Coronary artery (tissue), 2 donors: Measurements from ENCODE around the gene ME3.

Source experiments
- DNase-seq: peaks from one replicate; pipeline ENCODE4 v3.0.0-alpha.2; 2017; ENCODE audit warnings: low spot score
- H3K27ac ChIP-seq, 2 donors: fragments of 200-600 bp; sonication (generic); one replicate each; pipeline ENCODE4 v1.5.1; 2016 to 2019
- H3K4me3 ChIP-seq: fragments of 200-600 bp; sonication (generic); 2 replicates; pipeline ENCODE4 v1.5.1; 2016; ENCODE audit warnings: mild to moderate bottlenecking, moderate library complexity
- TF ChIP-seq, protein P1 (sequence below): fragments of 200-600 bp; sonication (generic); IDR thresholded peaks from one replicate; pipeline ENCODE4 v1.5.1; 2019; ENCODE audit warnings: antibody characterized with exemption

The ME3 gene

DNA sequence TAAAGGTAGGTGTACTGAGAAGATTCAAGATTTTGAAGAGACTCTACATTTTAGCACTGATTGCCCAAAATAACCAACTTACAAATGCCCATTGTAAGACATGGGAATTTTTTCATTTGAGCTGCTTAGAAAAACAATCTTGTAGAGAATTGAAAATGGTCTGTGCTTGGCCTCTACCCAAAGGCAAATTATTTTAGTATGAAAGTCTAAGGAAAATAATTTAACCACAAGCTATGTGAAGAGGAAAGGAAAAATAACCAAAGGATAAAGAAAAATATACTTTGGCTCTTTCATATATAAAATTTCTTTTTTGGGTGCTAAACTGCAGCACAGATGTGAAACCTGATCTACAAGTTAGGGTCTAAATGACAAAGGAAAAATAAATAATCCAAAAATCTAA lies 54.9 kb downstream of the ME3 start:
- H3K4me3 ChIP-seq: no peak overlapping the region
- H3K27ac ChIP-seq: peak overlapping the region in 1 of 2 donors; percentile 10
- DNase-seq: no peak
- TF ChIP-seq, protein P1, sequence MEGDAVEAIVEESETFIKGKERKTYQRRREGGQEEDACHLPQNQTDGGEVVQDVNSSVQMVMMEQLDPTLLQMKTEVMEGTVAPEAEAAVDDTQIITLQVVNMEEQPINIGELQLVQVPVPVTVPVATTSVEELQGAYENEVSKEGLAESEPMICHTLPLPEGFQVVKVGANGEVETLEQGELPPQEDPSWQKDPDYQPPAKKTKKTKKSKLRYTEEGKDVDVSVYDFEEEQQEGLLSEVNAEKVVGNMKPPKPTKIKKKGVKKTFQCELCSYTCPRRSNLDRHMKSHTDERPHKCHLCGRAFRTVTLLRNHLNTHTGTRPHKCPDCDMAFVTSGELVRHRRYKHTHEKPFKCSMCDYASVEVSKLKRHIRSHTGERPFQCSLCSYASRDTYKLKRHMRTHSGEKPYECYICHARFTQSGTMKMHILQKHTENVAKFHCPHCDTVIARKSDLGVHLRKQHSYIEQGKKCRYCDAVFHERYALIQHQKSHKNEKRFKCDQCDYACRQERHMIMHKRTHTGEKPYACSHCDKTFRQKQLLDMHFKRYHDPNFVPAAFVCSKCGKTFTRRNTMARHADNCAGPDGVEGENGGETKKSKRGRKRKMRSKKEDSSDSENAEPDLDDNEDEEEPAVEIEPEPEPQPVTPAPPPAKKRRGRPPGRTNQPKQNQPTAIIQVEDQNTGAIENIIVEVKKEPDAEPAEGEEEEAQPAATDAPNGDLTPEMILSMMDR: no peak

DNA sequence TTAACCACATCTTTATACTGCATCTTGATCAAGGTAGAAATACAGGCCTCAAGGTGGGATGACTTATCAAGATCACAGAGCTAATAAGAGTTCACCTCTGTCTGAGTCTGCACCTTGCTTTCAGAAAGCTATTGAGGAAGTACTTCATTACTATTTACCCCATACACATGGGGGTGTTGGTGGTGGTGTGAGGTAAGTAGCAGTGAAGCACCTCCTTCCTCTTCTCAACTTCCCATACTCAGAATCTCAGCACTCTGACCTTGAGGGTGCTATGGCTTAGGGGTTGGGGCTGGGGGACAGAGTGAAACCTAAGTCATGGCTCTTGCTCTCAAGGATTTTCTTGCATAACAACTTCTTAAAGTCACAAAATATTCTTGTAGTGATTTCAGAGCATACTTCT lies 56.9 kb downstream of the ME3 start:
- Histone ChIP-seq H3K4me3 (no peak overlapping the region), H3K27ac (no peak overlapping the region)
- DNase-seq: no peak
- TF ChIP-seq, protein P1: no peak

DNA sequence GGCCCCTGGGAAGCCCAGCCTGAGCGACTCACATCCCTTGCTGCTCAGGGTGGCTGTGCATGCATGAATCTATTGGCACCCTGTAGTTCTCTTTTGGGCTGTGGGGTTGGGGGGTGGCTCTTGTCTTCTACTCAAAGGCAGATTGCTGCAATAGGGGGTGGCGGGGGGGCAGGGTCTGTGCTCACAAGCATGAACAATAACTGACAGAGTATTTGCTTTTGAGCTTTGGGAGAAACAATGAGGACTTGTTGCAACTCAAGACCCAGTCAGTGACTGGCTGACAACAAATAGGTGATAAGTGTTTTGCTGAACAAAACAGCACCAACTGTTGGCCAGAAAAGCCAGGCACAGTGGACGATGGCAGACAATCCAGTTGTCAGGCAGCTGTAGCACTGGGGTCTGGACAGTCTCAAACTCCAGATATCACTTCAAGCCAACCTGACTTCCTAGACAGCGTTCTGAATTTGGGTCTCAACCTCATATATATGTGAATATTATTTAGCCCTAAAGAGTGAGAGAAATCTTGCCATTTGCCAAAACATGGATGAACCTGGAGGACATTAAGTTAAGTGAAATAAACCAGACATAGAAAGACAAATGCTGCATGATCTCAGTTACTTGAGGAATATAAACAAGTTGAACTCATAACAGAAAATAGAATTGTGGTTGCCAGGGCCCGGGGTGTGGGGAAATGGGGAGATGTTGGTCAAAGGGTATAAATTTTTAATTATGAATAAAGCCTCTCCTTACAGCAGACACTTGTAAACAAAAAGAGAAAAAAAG lies 61.7 kb downstream of the ME3 start:
- DNase-seq: no peak
- TF ChIP-seq, protein P1: no peak
- H3K27ac ChIP-seq: no peak overlapping the region
- no peak overlapping the region for H3K4me3 ChIP-seq

DNA sequence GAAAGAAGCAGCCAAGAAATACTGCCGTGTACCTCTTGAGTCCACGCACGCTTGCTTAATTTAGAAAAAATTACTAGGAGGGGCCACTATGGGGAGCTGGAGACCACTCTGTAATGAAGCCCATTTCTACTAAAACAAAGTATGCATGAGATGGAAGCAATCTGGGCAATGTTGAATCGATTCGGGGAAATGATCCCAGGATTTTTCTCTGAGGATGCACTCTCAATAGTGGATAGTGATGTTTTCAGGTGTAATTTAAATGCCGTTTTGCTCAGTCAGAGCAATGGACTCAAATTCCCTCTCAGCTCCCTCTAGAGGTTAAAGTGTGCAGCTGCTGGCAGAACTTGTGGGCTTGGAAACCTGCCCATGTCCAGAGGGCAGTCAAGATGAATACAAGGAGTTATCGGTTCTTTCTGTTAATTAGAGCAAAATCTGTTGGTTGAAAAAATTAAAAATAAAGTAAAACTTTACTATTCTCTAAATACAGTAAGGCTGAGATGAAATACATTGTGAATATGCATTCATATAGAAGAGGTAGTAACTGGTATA lies 64.1 kb downstream of the ME3 start:
- H3K4me3 ChIP-seq: peak overlapping the region; percentile 57
- TF ChIP-seq, protein P1: peak; percentile 94
- no peak for DNase-seq
- H3K27ac ChIP-seq: peak overlapping the region in 1 of 2 donors; percentile 29

DNA sequence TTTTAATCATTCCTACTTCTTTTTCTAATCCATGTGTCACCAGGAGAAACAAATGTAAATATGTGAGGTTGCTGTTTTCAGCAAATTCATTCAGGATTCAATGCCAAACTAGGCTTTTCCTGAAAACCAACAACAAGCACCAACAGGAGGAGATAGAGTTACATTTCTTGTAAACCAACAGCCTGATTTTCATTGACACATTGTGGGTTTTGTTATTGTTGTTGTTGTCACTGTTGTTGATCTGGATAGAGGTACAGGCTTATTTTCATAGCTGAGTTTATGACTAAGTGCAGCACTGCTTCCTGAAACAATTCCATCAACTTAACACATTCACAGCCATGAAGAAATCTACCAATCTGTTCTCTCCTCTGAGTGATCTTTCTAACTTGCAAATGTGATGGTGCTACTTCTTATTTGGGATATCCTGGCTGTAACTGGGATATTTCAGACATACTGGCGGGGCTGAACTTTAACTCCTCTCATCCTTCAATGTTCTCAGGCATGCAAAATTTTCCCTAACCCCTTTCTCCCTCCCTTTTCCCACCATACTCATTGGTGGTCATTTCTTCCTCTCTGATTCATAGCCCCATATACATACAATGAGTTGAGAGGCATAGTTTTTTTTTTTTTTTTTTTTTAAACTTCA lies 65.5 kb downstream of the ME3 start:
- no peak for DNase-seq
- TF ChIP-seq, protein P1: no peak
- no peak overlapping the region for H3K4me3 ChIP-seq
- H3K27ac ChIP-seq: peak overlapping the region; percentile 24 to 50

DNA sequence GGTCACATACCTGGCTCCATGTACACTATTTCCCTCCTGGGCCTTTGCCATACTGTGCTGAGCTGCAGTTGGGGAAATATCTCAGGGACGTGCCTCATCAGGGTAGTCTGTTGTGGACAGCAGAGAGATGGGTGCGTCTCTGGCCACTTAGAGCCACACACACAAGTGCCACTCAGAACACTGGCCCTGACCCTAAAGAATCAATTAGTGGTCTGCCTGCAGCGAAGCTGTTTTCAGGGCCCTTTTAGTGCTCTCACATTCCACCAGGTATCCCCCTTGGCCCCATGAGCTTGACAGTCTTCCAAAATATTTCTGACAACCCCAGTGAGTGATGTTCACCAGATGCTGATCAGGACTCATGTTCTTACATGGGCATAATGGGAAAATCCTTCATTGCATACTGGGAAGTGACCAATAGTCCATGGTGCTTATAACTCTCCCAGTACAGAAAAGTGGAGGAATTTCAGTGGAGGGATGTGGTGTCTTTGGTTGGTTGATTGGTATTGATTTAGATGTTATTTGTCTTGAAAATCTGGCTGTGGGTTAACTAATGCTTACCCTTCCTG lies 66.1 kb downstream of the ME3 start:
- DNase-seq: no peak
- H3K27ac ChIP-seq: peak overlapping the region; percentile 24 to 50
- no peak overlapping the region for H3K4me3 ChIP-seq
- TF ChIP-seq, protein P1: no peak
